Caco-2 (cell line): ENCODE measurements around the gene DDX46. TPM values are rescaled to one million over a fixed set of nuclear protein-coding genes. Genes with fewer than 3 reads are reported as not detected.

Experiments used
- BruUV-seq: library from RNA; stranded (reverse); fragments of 400-500 nt; replicated peaks from 2 replicates; lab custom pipeline; 2021; lab: Mats Ljungman, UMichigan
- CTCF ChIA-PET: fragments of 300-600 bp; sonication (Branson Sonifier 250); formaldehyde crosslinking; loops from one replicate; lab custom pipeline; 2022; ENCODE audit warnings: antibody characterized with exemption; lab: Charles Lee
- POLR2A ChIA-PET: fragments of 300-600 bp; sonication (Branson Sonifier 250); formaldehyde crosslinking; loops from one replicate; lab custom pipeline; 2022; ENCODE audit warnings: antibody characterized with exemption; lab: Charles Lee
- DNase-seq, 2 experiments: peaks; one replicate each; pipeline versions ENCODE4 v3.0.0 to v3.0.0-alpha.2; 2020 to 2022
- H3K27me3 ChIP-seq: replicated peaks from 2 replicates; pipeline ENCODE4 v1.6.0; 2011; ENCODE audit warnings: low read length; ENCODE audit not compliant: control insufficient read depth, insufficient read depth
- H3K36me3 ChIP-seq: 2 replicates; pipeline ENCODE4 v1.5.1; 2011; ENCODE audit warnings: low read length; ENCODE audit not compliant: control insufficient read depth, insufficient read depth
- H3K4me1 ChIP-seq: fragments of 250-450 bp; sonication (Bioruptor Pico); 2 replicates; pipeline ENCODE4 v1.5.1; 2020; ENCODE audit warnings: mild to moderate bottlenecking
- H3K4me3 ChIP-seq: 2 replicates; pipeline ENCODE4 v1.5.1; 2011; ENCODE audit warnings: low read depth, mild to moderate bottlenecking, control low read depth, low read length
- H3K9me3 ChIP-seq: fragments of 250-450 bp; sonication (Bioruptor Pico); 2 replicates; pipeline ENCODE4 v1.5.1; 2020; ENCODE audit warnings: mild to moderate bottlenecking, moderate library complexity
- H3K27ac Mint-ChIP-seq: one replicate; pipeline ENCODE4 v1.8.0; 2022; ENCODE audit warnings: mixed read lengths; ENCODE audit not compliant: unreplicated experiment
- H3K27me3 Mint-ChIP-seq: one replicate; pipeline ENCODE4 v1.8.0; 2022; ENCODE audit warnings: mixed read lengths; ENCODE audit not compliant: insufficient read depth, unreplicated experiment
- H3K36me3 Mint-ChIP-seq: one replicate; pipeline ENCODE4 v1.8.0; 2022; ENCODE audit warnings: mild to moderate bottlenecking, mixed read lengths; ENCODE audit not compliant: insufficient read depth, unreplicated experiment
- H3K4me1 Mint-ChIP-seq: one replicate; pipeline ENCODE4 v1.8.0; 2022; ENCODE audit warnings: low read depth, mixed read lengths; ENCODE audit not compliant: unreplicated experiment
- H3K4me3 Mint-ChIP-seq: one replicate; pipeline ENCODE4 v1.8.0; 2022; ENCODE audit warnings: mild to moderate bottlenecking, moderate library complexity, mixed read lengths; ENCODE audit not compliant: unreplicated experiment
- H3K9me3 Mint-ChIP-seq: one replicate; pipeline ENCODE4 v1.8.0; 2022; ENCODE audit warnings: mixed read lengths; ENCODE audit not compliant: unreplicated experiment
- intact Hi-C: fragments of 100-400 bp; cut with micrococcal nuclease; formaldehyde crosslinking; loops from one replicate; pipeline ENCODE4 v1.10.0; 2022; ENCODE audit not compliant: unreplicated experiment
- total RNA-seq: library from RNA; stranded (reverse); gene quantifications from 2 replicates; pipeline ENCODE4 v1.2.3, GENCODE V29; 2022
- TF ChIP-seq, protein P1 (sequence below), 2 experiments: fragments of 200-600 bp in 1 of 2; IDR thresholded peaks; 1 replicate in 1 of 2; 2 replicates in 1 of 2; pipeline versions ENCODE4 v1.5.1 to v1.8.0; 2011 to 2022; ENCODE audit warnings: antibody characterized with exemption in 1 of 2, control low read depth in 1 of 2, inconsistent platforms in 1 of 2, low read depth in 1 of 2, low read length in 1 of 2, mild to moderate bottlenecking in 1 of 2, moderate library complexity in 1 of 2; ENCODE audit not compliant: insufficient read depth in 1 of 2, severe bottlenecking in 1 of 2, unreplicated experiment in 1 of 2

The DDX46 gene
- total RNA-seq, 1 experiment from 2014 or later = 96.1 TPM

DNA sequence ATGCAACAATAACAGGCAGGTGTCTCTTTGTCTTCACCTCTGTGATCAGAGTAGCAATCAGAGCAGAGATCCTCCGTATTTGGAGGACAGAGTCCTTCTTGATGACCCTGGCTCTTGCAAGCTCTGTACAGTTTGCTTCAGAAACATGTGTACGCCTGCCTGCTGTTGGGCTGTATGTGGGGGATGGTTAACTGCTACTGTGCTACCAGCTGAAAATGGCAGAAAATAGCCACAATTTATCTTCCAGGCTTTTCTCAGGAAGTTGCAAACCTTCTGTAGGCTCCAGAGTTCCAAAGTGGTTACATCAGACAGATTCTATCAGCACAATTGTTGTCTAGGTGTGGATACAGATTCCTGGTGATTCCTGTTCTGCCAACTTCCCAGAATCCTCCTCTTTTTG is 35.5 kb downstream of the DDX46 start:
- Histone ChIP-seq H3K4me1 (no peaks in the 10 kb centered on the region), H3K36me3 (no peaks in the 10 kb centered on the region), H3K9me3 (no peaks in the 10 kb centered on the region), H3K4me3 (no peak overlapping the region), H3K27me3 (no peaks in the 10 kb centered on the region)
- Mint-ChIP-seq H3K4me3 (no peak overlapping the region), H3K4me1 (no peaks in the 10 kb centered on the region), H3K36me3 (peaks cover 96% of the 10 kb centered on the region), H3K27ac (peak overlapping the region; percentile 42), H3K27me3 (no peaks in the 10 kb centered on the region), H3K9me3 (no peaks in the 10 kb centered on the region)
- TF ChIP-seq, protein P1, sequence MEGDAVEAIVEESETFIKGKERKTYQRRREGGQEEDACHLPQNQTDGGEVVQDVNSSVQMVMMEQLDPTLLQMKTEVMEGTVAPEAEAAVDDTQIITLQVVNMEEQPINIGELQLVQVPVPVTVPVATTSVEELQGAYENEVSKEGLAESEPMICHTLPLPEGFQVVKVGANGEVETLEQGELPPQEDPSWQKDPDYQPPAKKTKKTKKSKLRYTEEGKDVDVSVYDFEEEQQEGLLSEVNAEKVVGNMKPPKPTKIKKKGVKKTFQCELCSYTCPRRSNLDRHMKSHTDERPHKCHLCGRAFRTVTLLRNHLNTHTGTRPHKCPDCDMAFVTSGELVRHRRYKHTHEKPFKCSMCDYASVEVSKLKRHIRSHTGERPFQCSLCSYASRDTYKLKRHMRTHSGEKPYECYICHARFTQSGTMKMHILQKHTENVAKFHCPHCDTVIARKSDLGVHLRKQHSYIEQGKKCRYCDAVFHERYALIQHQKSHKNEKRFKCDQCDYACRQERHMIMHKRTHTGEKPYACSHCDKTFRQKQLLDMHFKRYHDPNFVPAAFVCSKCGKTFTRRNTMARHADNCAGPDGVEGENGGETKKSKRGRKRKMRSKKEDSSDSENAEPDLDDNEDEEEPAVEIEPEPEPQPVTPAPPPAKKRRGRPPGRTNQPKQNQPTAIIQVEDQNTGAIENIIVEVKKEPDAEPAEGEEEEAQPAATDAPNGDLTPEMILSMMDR (IDR thresholded peaks at IDR 0.05; ENCODE audit: insufficient read depth in 1 of 2, low read depth in 1 of 2, low read length in 1 of 2, severe bottlenecking in 1 of 2, unreplicated experiment in 1 of 2) = no peak
- intact Hi-C loops = no loop called here
- DNase-seq = no peak
- ChIA-PET CTCF (no interaction called here), POLR2A (no interaction called here)
- BruUV-seq = no TSS peak

DNA sequence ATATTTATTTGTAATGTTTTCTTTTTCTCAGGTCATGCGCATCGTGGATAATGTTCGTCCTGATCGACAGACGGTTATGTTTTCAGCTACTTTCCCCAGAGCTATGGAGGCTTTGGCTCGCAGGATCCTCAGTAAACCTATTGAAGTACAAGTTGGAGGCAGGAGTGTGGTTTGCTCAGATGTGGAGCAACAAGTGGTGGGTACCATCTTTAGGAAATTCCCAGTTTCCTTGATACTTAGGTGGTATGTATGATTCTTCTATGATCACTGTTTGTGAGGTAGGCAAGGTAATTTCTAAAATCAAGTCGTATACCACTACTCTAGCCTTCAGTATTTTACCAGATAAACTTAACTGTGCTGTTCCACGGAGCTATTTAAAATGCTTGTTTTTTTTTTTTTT is 36.2 kb downstream of the DDX46 start:
- Mint-ChIP-seq H3K27ac (peak overlapping the region; percentile 42), H3K9me3 (no peaks in the 10 kb centered on the region), H3K4me3 (no peak overlapping the region), H3K36me3 (peaks cover 95% of the 10 kb centered on the region), H3K4me1 (no peaks in the 10 kb centered on the region), H3K27me3 (no peaks in the 10 kb centered on the region)
- BruUV-seq = no TSS peak
- Histone ChIP-seq H3K36me3 (no peaks in the 10 kb centered on the region), H3K4me3 (no peak overlapping the region), H3K9me3 (no peaks in the 10 kb centered on the region), H3K4me1 (no peaks in the 10 kb centered on the region), H3K27me3 (no peaks in the 10 kb centered on the region)
- ChIA-PET CTCF (no interaction called here), POLR2A (no interaction called here)
- TF ChIP-seq, protein P1 (IDR thresholded peaks at IDR 0.05; ENCODE audit: insufficient read depth in 1 of 2, low read depth in 1 of 2, low read length in 1 of 2, severe bottlenecking in 1 of 2, unreplicated experiment in 1 of 2) = no peak
- no peak for DNase-seq
- intact Hi-C loops = no loop called here

DNA sequence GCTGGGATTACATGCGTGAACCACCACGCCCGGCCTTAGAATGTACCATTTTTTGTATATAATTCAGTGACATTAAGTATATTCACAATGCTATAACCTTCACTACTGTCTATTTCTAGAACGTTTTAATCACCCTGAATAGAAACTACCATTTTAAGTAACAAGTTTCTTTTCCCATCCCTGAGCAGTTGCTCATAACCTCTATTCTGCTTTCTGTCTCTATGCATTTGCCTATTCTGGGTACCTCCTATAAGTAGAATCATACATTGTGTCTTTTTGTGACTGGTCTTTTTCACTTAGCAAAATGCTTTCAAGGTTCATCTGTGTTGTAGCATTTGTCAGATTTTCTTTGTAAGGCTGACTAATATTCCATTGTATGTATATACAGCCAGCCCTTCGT is 39.9 kb downstream of the DDX46 start:
- no peak overlapping the region for H3K4me3 ChIP-seq
- no peaks in the 10 kb centered on the region for H3K9me3 Mint-ChIP-seq
- H3K27me3 Mint-ChIP-seq = no peaks in the 10 kb centered on the region
- H3K36me3 ChIP-seq = no peaks in the 10 kb centered on the region; the same call in 1 of the 2 replicates
- no peaks in the 10 kb centered on the region for H3K4me1 ChIP-seq
- TF ChIP-seq, protein P1 (IDR thresholded peaks at IDR 0.05; ENCODE audit: insufficient read depth in 1 of 2, low read depth in 1 of 2, low read length in 1 of 2, severe bottlenecking in 1 of 2, unreplicated experiment in 1 of 2) = no peak
- H3K36me3 Mint-ChIP-seq = peaks cover 90% of the 10 kb centered on the region
- POLR2A ChIA-PET = no interaction called here
- intact Hi-C loops = no loop called here
- CTCF ChIA-PET = no interaction called here
- BruUV-seq = no TSS peak
- H3K9me3 ChIP-seq = no peaks in the 10 kb centered on the region
- DNase-seq = no peak
- H3K4me3 Mint-ChIP-seq = no peak overlapping the region
- H3K27me3 ChIP-seq = no peaks in the 10 kb centered on the region
- no peak overlapping the region for H3K27ac Mint-ChIP-seq
- no peaks in the 10 kb centered on the region for H3K4me1 Mint-ChIP-seq
